OCI-LY7 (cell line): ENCODE data around the gene RAPGEFL1. TPM values are rescaled to one million over a fixed set of nuclear protein-coding genes. Genes with fewer than 3 reads are reported as not detected.

Source experiments
- BruUV-seq: library from RNA; stranded (reverse); fragments of 400-500 nt; replicated peaks from 2 replicates; lab custom pipeline; 2021; lab: Mats Ljungman, UMichigan
- CTCF ChIA-PET: fragments of 300-600 bp; sonication (Branson Sonifier 250); formaldehyde crosslinking; loops from one replicate; lab custom pipeline; 2022; ENCODE audit warnings: antibody characterized with exemption; ENCODE audit not compliant: unreplicated experiment; lab: Charles Lee
- POLR2A ChIA-PET: fragments of 300-600 bp; sonication (Branson Sonifier 250); formaldehyde crosslinking; loops from one replicate; lab custom pipeline; 2022; ENCODE audit warnings: antibody characterized with exemption; lab: Charles Lee
- DNase-seq: peaks from one replicate; pipeline ENCODE4 v3.0.0-alpha.2; 2015; ENCODE audit warnings: low spot score
- H2AFZ ChIP-seq: fragments of 200-600 bp; sonication (generic), shearing (Covaris generic); 2 replicates; pipeline ENCODE4 v1.6.1; 2014; ENCODE audit warnings: mild to moderate bottlenecking, antibody characterized with exemption, low read length, moderate library complexity
- H3K27ac ChIP-seq: fragments of 200-600 bp; sonication (generic); 2 replicates; pipeline ENCODE4 v1.5.1; 2014; ENCODE audit warnings: mixed run types, low read depth, mild to moderate bottlenecking, moderate library complexity, low read length, inconsistent platforms; ENCODE audit not compliant: poor library complexity, severe bottlenecking
- H3K36me3 ChIP-seq: fragments of 200-600 bp; sonication (generic); 2 replicates; pipeline ENCODE4 v1.6.1; 2014; ENCODE audit warnings: mild to moderate bottlenecking, antibody characterized with exemption, low read length, moderate library complexity, mixed read lengths; ENCODE audit not compliant: insufficient read depth
- H3K4me1 ChIP-seq: fragments of 200-600 bp; sonication (generic); 2 replicates; pipeline ENCODE4 v1.5.1; 2014; ENCODE audit warnings: mild to moderate bottlenecking, low read length; ENCODE audit not compliant: insufficient read depth, poor library complexity, severe bottlenecking
- H3K4me2 ChIP-seq: fragments of 200-600 bp; sonication (generic); 2 replicates; pipeline ENCODE4 v1.6.1; 2014; ENCODE audit warnings: mild to moderate bottlenecking, low read length
- H3K4me3 ChIP-seq: fragments of 200-600 bp; sonication (generic); 2 replicates; pipeline ENCODE4 v1.5.1; 2014; ENCODE audit warnings: mild to moderate bottlenecking, low read depth, low read length; ENCODE audit not compliant: poor library complexity, severe bottlenecking
- H3K79me2 ChIP-seq: fragments of 200-600 bp; sonication (generic); 2 replicates; pipeline ENCODE4 v1.6.1; 2016; ENCODE audit warnings: low read depth, mild to moderate bottlenecking, low read length, moderate library complexity, mixed read lengths; ENCODE audit not compliant: insufficient read depth
- H3K9me2 ChIP-seq: fragments of 200-600 bp; sonication (generic); 2 replicates; pipeline ENCODE4 v1.6.1; 2016; ENCODE audit warnings: mild to moderate bottlenecking, low read length, mixed read lengths; ENCODE audit not compliant: insufficient read depth
- H3K9me3 ChIP-seq: fragments of 200-600 bp; sonication (generic); 2 replicates; pipeline ENCODE4 v1.6.1; 2014; ENCODE audit warnings: mild to moderate bottlenecking, mixed run types, low read length, mixed read lengths
- H4K20me1 ChIP-seq: fragments of 200-600 bp; sonication (generic); 2 replicates; pipeline ENCODE4 v1.6.1; 2014; ENCODE audit warnings: mild to moderate bottlenecking, antibody characterized with exemption, low read length, moderate library complexity, mixed read lengths; ENCODE audit not compliant: insufficient read depth
- EZH2phosphoT487 ChIP-seq: fragments of 200-600 bp; sonication (generic); IDR thresholded peaks from 2 replicates; pipeline ENCODE4 v1.6.1; 2018; ENCODE audit warnings: low read depth, borderline replicate concordance, mild to moderate bottlenecking, mixed run types, antibody characterized with exemption, low read length, moderate library complexity, mixed read lengths
- intact Hi-C: fragments of 100-400 bp; cut with micrococcal nuclease; formaldehyde crosslinking; loops from one replicate; pipeline ENCODE4 v1.10.0; 2022; ENCODE audit not compliant: unreplicated experiment
- total RNA-seq, 2 experiments: library from RNA; depleted of rRNA in 1 of 2; stranded (reverse); fragments of >200 nt in 1 of 2; shearing (Covaris generic) in 1 of 2; gene quantifications; 2 replicates each; pipeline ENCODE4 v1.2.3, GENCODE V29; 2014 to 2022
- TF ChIP-seq, protein P1 (sequence below): fragments of 200-600 bp; sonication (generic); conservative IDR thresholded peaks from 2 replicates; pipeline ENCODE4 v1.5.1; 2014; ENCODE audit warnings: mild to moderate bottlenecking, antibody characterized with exemption, low read length, moderate library complexity, mixed read lengths

RAPGEFL1 gene
- total RNA-seq, 2 experiments from 2014 or later, result 2.1 to 5.8 TPM

DNA sequence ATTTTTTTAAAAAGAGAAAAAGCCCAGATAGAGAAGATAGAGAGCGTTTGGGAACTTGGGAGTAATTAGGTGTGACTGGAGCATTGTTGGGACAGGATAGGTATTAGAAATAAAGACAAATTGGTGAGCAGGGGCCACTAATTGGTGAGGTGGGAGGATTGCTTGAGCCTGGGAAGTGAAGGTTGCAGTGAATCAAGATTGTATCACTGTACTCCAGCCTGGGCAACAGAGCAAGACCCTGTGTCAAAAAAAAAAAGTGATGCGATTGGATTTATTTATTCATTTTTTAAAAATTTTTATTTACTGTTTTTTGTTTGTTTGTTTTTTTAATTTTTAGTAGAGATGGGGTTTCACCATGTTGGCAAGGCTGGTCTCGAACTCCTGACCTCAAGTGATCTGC, 31.8 kb upstream of the RAPGEFL1 start:
- intact Hi-C loops, result no loop called here
- Histone ChIP-seq H3K9me2 (no peaks in the 10 kb centered on the region), H3K79me2 (peaks cover 42% of the 10 kb centered on the region; the same call in 1 of the 2 replicates), H3K9me3 (no peaks in the 10 kb centered on the region), H3K4me2 (no peak overlapping the region), H3K4me3 (no peak overlapping the region), H3K27ac (no peak overlapping the region), H2AFZ (no peak overlapping the region), H3K4me1 (peaks cover 11% of the 10 kb centered on the region), H4K20me1 (no peaks in the 10 kb centered on the region), H3K36me3 (peaks cover 88% of the 10 kb centered on the region)
- ChIA-PET CTCF (no interaction called here), POLR2A (no interaction called here)
- no peak for TF ChIP-seq EZH2phosphoT487
- TF ChIP-seq, protein P1, sequence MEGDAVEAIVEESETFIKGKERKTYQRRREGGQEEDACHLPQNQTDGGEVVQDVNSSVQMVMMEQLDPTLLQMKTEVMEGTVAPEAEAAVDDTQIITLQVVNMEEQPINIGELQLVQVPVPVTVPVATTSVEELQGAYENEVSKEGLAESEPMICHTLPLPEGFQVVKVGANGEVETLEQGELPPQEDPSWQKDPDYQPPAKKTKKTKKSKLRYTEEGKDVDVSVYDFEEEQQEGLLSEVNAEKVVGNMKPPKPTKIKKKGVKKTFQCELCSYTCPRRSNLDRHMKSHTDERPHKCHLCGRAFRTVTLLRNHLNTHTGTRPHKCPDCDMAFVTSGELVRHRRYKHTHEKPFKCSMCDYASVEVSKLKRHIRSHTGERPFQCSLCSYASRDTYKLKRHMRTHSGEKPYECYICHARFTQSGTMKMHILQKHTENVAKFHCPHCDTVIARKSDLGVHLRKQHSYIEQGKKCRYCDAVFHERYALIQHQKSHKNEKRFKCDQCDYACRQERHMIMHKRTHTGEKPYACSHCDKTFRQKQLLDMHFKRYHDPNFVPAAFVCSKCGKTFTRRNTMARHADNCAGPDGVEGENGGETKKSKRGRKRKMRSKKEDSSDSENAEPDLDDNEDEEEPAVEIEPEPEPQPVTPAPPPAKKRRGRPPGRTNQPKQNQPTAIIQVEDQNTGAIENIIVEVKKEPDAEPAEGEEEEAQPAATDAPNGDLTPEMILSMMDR, result no peak
- no TSS peak for BruUV-seq
- no peak for DNase-seq

- peaks cover 93% of the 10 kb centered on the region for H3K36me3 ChIP-seq
- no peak overlapping the region for H3K27ac ChIP-seq
- ChIA-PET CTCF (no interaction called here), POLR2A (interaction anchor here (0.6 kb wide), 1 partner anchor 16 kb away, joined by 5 read pairs; no protein-coding TSS in a partner anchor)
- H3K9me3 ChIP-seq, result no peaks in the 10 kb centered on the region
- no peaks in the 10 kb centered on the region for H3K4me1 ChIP-seq
- no TSS peak for BruUV-seq
- TF ChIP-seq, protein P1, result no peak
- no peak for TF ChIP-seq EZH2phosphoT487
- DNase-seq, result no peak
- H4K20me1 ChIP-seq, result no peaks in the 10 kb centered on the region
- no peak overlapping the region for H2AFZ ChIP-seq
- H3K9me2 ChIP-seq, result no peaks in the 10 kb centered on the region
- H3K79me2 ChIP-seq, result peaks cover 33% of the 10 kb centered on the region; the same call in 1 of the 2 replicates
- H3K4me3 ChIP-seq, result no peak overlapping the region
- no peak overlapping the region for H3K4me2 ChIP-seq
- intact Hi-C loops, result no loop called here
Measured at GRCh38 chr17:40148527-40148926, 28.7 kb upstream of the RAPGEFL1 start.

GRCh38 chr17:40150276-40150675, 27.0 kb upstream of the RAPGEFL1 start:
- POLR2A ChIA-PET, result interaction anchor here (0.6 kb wide), 1 partner anchor 610 kb away, joined by 3 read pairs; no protein-coding TSS in a partner anchor
- TF ChIP-seq EZH2phosphoT487, result no peak
- TF ChIP-seq, protein P1, result no peak
- CTCF ChIA-PET, result no interaction called here
- H3K27ac ChIP-seq, result no peak overlapping the region
- H3K9me2 ChIP-seq, result no peaks in the 10 kb centered on the region
- H3K36me3 ChIP-seq, result peaks cover 97% of the 10 kb centered on the region
- H4K20me1 ChIP-seq, result no peaks in the 10 kb centered on the region
- no peak overlapping the region for H3K4me3 ChIP-seq
- no peak overlapping the region for H2AFZ ChIP-seq
- no peaks in the 10 kb centered on the region for H3K9me3 ChIP-seq
- BruUV-seq, result no TSS peak
- peaks cover 44% of the 10 kb centered on the region; the same call in 1 of the 2 replicates for H3K79me2 ChIP-seq
- no peak for DNase-seq
- H3K4me2 ChIP-seq, result no peak overlapping the region
- H3K4me1 ChIP-seq, result no peaks in the 10 kb centered on the region
- intact Hi-C loops, result no loop called here
